ENCODE measurements around the gene VPS8.

VPS8 gene

GRCh38 chr3:184815046-184815930 is 3.3 kb downstream of the VPS8 start:
- FAIRE-seq, result no peak

GRCh38 chr3:184816614-184817013 is 4.6 kb downstream of the VPS8 start:
- FAIRE-seq, result no peak

DNA sequence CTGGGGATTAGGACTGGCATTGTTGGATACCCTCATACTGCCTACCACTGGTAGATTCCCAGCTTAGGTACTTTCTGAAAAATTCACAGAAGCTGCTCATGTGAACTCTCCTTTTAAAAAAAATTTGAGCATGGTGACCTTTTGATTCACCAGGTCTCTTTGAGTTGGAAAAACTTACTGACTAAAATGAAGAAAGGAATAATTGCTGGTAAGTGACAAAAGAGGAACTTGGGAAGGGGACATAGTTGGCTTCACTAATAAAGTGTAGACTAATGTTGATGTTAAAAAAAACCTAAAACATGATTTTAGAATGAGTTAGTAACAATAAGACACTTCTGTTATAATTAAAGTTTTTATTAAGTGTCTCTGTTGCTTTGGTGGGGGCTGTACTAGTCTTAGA is 8.6 kb downstream of the VPS8 start:
- FAIRE-seq, result no peak

DNA sequence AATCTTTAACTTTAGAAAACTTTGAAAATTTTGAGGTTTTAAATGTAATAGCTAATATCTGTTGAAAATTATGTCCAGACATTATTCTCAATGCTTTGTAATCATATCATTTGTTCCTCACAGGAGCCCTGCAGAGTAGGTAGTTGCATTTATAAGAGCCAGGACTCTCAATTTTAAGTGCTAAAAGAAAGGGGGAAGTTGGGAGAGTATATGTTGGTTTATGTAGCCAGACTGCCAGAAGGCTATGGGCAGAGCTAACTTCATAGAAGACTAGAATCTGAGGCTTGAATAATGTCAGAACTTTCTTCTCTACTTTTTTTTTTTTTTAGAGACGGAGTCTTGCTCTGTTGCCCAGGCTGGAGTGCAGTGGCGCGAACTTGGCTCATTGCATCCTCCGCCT is 9.1 kb downstream of the VPS8 start:
- FAIRE-seq, result no peak

DNA sequence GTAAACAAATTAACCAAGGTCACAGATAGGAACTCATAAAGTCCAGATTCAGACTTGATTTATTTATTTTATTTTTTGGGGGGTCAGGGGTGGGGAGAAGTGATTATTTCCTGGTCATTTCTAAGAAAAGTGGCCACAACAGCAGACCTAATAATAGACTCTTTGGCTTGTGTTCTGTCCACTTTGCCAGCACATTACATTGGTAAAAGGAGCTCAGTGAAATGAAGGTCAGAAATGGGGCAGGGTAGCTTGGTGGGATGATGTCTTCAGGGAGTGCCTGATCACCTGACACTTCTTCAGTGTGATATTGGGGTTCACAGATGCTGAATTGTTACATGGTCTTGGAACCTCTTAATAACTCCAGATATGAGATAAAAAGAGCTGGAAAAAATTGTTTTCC is 10.1 kb downstream of the VPS8 start:
- no peak for FAIRE-seq

DNA sequence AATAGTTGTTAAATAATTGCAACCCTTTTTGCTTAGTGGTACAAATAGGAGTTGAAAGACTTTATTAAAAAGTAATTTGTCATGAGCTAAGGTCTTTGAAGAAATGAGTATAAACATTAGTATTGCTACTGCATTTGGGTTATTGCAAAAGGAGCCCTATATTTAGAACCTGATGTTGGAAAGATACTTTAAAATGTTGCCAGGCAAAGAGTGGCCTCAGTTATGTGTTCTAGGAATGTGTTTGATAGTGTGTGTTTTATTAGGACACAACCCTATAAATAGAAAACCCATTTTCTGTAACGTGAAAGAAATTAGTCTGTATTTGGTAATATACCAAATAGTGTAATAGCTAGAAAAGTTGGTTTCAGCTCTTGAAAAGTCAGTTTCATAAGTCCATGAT is 10.7 kb downstream of the VPS8 start:
- no peak for FAIRE-seq

- FAIRE-seq, result no peak
Observed at GRCh38 chr3:184823990-184824389, 12.0 kb downstream of the VPS8 start.

- FAIRE-seq, result no peak
Observed at GRCh38 chr3:184825121-184825820, 13.3 kb downstream of the VPS8 start.

DNA sequence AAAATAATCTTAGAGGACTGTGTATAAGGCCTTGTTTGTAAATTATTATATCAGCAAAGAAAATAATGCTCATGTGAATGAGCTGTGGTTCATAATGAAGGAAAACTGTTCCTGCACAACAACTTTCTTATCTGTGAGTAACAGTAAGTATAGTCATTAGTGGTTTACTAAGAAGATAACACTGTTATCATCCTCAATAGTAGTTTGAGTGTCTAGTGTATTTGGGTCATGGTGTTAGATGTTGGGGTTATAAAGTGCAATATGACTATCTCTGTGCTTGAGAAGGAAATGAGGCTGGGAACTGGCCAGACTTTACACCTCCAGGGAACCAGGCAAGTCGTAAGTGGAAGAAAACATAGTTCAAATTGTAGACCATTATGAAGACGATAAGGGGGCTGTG is 15.6 kb downstream of the VPS8 start:
- no peak for FAIRE-seq

DNA sequence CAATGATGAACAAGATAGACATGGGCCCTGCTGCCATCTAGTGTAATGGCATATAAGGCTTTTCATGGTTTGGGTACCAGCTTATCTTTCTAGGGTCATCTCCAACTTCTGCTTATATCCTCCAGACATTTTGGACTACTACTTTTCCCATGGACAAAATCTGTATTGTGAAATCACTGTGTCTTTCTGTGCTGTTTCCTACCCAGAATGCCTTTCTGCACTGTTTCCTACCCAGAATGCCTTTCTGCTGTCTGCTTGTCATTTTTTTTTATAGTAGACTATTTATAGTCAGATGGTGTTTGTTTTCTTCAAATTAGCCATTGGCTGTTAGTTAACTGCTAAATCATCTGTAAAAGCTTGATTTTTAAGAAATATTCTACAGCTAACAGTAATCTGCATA is 20.1 kb downstream of the VPS8 start:
- no peak for FAIRE-seq

DNA sequence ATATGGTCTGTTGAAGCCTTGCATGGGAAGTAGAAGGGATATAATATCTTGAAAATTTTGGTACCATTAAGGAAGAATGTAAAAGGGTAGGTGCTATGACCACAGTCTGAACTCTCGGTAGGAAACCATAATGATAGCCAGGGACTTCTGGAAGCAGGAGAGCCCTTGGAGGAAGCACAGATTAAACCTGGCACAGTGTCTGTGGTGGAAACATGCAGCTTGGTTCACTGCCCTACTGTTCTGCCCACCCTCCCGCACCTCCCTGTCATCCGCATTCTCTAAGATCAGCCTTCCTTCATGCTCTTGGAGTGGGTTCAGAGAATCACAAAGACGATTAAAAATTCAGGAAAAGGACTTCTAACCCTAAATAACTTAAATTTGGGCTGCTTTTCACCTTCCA is 20.9 kb downstream of the VPS8 start:
- no peak for FAIRE-seq

- no peak for FAIRE-seq
Observed at GRCh38 chr3:184836090-184836822, 24.3 kb downstream of the VPS8 start.

- no peak for FAIRE-seq
Observed at GRCh38 chr3:184842433-184842832, 30.5 kb downstream of the VPS8 start.

GRCh38 chr3:184845819-184846218 is 33.9 kb downstream of the VPS8 start:
- FAIRE-seq, result no peak

GRCh38 chr3:184846496-184846895 is 34.5 kb downstream of the VPS8 start:
- no peak for FAIRE-seq

- FAIRE-seq, result no peak
Observed at GRCh38 chr3:184848934-184849333, 37.0 kb downstream of the VPS8 start.

GRCh38 chr3:184850201-184850600 is 38.2 kb downstream of the VPS8 start:
- FAIRE-seq, result no peak

- FAIRE-seq, result no peak
Observed at GRCh38 chr3:184857099-184857498, 45.1 kb downstream of the VPS8 start.

- FAIRE-seq, result no peak
Observed at GRCh38 chr3:184864000-184864399, 52.0 kb downstream of the VPS8 start.

GRCh38 chr3:184868477-184868876 is 56.5 kb downstream of the VPS8 start:
- FAIRE-seq, result no peak

DNA sequence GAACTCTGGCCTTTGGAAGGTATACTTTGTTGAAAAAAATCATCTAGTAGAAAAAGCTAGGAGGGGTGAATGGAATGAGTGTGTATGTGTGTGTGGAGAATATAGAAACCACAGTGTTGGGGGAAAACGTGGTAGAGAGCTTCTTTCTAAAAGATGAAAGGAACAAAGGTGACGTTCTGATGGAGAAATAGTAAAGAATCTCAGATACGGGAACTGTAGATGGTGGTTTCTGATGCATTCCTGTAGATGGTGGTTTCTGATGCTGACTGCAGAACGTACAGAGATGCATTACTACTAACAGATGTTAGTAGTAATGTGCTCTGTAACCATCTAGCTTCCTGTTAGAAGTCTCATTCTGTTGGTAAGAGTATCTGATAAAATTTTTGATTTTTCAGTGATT is 60.2 kb downstream of the VPS8 start:
- no peak for FAIRE-seq

- no peak for FAIRE-seq
Observed at GRCh38 chr3:184873141-184873540, 61.2 kb downstream of the VPS8 start.

Measured in colon (tissue), 2 donors.